ENCODE measurements around the gene NOTCH2.

GRCh38 chr1:119918301-119918700, 151.2 kb downstream of the NOTCH2 start:
- TF ChIP-seq POLR2A (IDR thresholded peaks at IDR 0.05) (no peak), CTCF (IDR thresholded peaks at IDR 0.05 in 4 of 5, conservative IDR thresholded peaks at IDR 0.05 in 1 of 5) (no peak)

Data from gastrocnemius medialis (tissue), 4 donors.